ENCODE results near the gene USF3.

DNA sequence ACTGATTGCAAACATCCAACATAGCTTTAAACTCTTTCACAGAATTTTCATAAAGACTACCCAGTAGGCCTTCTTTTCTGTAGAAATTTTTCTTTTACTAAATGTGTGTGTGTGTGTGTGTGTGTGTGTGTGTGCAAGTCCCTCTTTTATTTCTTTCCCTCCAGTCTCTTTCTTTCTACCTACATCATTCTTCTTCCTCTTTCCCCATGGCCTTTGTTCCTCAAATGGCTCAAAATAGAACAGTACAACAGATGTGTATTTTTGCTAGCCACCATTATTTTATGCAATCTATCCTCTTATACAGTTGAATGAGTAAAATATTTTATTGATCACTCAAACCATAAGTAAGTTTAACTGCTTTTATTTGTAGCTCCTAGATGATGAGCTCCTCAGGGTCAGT is 76.4 kb downstream of the USF3 start:
- TF ChIP-seq, protein P1, sequence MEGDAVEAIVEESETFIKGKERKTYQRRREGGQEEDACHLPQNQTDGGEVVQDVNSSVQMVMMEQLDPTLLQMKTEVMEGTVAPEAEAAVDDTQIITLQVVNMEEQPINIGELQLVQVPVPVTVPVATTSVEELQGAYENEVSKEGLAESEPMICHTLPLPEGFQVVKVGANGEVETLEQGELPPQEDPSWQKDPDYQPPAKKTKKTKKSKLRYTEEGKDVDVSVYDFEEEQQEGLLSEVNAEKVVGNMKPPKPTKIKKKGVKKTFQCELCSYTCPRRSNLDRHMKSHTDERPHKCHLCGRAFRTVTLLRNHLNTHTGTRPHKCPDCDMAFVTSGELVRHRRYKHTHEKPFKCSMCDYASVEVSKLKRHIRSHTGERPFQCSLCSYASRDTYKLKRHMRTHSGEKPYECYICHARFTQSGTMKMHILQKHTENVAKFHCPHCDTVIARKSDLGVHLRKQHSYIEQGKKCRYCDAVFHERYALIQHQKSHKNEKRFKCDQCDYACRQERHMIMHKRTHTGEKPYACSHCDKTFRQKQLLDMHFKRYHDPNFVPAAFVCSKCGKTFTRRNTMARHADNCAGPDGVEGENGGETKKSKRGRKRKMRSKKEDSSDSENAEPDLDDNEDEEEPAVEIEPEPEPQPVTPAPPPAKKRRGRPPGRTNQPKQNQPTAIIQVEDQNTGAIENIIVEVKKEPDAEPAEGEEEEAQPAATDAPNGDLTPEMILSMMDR (IDR thresholded peaks at IDR 0.05), result no peak
- TF ChIP-seq POLR2A (IDR thresholded peaks at IDR 0.05), result no peak

Measured in thyroid gland (tissue), 4 donors.